Thoracic aorta (tissue), 2 donors: ENCODE data around the gene THBS1. TPM values are rescaled to one million over a fixed set of nuclear protein-coding genes. Genes with fewer than 3 reads are reported as not detected.

Experiments
- ATAC-seq: fragments of 150-250 bp; one replicate; pipeline ENCODE4 v1.8.0; 2017; ENCODE audit warnings: low read depth; ENCODE audit not compliant: insufficient number of reproducible peaks, low FRiP score
- DNase-seq: peaks from one replicate; pipeline ENCODE4 v3.0.0-alpha.2; 2020; ENCODE audit warnings: low spot score
- H3K27ac ChIP-seq, 2 donors: fragments of 200-600 bp; sonication (generic); 1 replicate in 1 of 2; 2 replicates in 1 of 2; pipeline ENCODE4 v1.5.1; 2016; ENCODE audit warnings: mild to moderate bottlenecking in 2 of 2, moderate library complexity in 2 of 2
- H3K27me3 ChIP-seq: fragments of 200-600 bp; sonication (generic); replicated peaks from 2 replicates; pipeline ENCODE4 v1.6.0; 2016; ENCODE audit warnings: mild to moderate bottlenecking; ENCODE audit not compliant: insufficient read depth
- H3K36me3 ChIP-seq: fragments of 200-600 bp; sonication (generic); one replicate; pipeline ENCODE4 v1.5.1; 2016
- H3K4me1 ChIP-seq, 2 donors: fragments of 200-600 bp; sonication (generic); 1 replicate in 1 of 2; 2 replicates in 1 of 2; pipeline versions ENCODE4 v1.5.1 to v1.6.0; 2016; ENCODE audit warnings: low read depth in 2 of 2, mild to moderate bottlenecking in 1 of 2; ENCODE audit not compliant: control insufficient read depth in 1 of 2
- H3K4me3 ChIP-seq: fragments of 200-600 bp; sonication (generic); 2 replicates; pipeline ENCODE4 v1.5.1; 2016; ENCODE audit warnings: mild to moderate bottlenecking
- H3K9me3 ChIP-seq: fragments of 200-600 bp; sonication (generic); 2 replicates; pipeline ENCODE4 v1.5.1; 2016
- total RNA-seq, 2 donors: library from RNA; depleted of rRNA; stranded (reverse); fragments of >200 nt; gene quantifications; one replicate each; pipeline versions ENCODE4 v1.1.0 to v1.2.3, GENCODE V29; 2016
- TF ChIP-seq, protein P1 (sequence below): fragments of 200-600 bp; sonication (generic); IDR thresholded peaks from one replicate; pipeline ENCODE4 v1.5.1; 2019; ENCODE audit warnings: antibody characterized with exemption

The THBS1 gene
- total RNA-seq, 2 donors from 2014 or later = 868 to 1,389 TPM

DNA sequence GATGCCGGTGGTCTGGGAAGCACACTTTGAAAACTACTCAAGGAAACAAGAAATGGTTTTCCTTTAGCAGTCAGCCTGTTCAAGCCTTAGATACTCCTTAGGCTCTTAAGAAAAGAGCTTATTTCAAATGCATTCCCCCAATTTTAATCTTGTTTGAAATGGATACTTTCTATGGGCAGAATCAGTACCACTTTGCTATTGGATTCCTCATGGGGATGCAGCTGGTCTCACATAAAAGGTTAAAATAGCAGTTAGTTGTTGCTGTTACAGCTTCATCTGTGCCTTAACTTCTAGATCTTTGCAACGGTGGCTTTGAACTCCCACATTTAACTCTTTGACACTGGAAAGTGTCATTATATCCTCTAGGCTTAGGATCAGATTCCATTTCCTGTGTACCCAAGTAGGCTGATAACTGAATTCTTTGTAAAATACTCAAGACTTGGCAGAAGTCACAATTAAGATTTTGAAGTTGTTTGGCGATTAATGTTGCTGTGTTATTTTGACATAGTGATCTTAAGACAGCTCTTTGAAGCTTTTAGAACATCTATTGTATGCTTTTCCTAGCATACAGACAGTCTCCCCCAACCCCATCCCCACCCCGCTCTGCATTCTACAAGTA is 2.2 kb downstream of the THBS1 start:
- Histone ChIP-seq H3K4me1 (peaks cover 0 to 24% of the 10 kb centered on the region in 2 donors), H3K27ac (no peak overlapping the region), H3K36me3 (peaks cover 4% of the 10 kb centered on the region)

DNA sequence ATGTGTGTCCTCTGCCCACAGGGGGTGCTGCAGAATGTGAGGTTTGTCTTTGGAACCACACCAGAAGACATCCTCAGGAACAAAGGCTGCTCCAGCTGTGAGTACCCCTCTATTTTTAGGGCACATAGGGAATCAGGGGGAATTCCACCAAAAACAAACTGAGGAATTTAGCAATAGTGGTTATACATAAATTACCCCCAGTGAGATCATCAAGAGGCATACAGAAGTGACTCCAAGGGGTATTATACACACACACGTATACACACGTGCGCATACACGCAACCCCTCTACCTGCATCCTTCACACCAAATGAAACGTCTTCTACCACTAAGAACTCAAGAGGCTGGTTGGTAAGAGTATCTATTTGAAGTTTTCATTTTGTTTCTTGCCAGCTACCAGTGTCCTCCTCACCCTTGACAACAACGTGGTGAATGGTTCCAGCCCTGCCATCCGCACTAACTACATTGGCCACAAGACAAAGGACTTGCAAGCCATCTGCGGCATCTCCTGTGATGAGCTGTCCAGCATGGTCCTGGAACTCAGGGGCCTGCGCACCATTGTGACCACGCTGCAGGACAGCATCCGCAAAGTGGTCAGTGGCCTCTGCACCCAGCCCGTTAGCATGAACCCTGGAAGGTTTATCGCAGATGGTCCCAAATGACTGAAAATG is 2.9 kb downstream of the THBS1 start:
- H3K9me3 ChIP-seq = no peaks in the 10 kb centered on the region
- peaks cover 0 to 24% of the 10 kb centered on the region in 2 donors for H3K4me1 ChIP-seq
- TF ChIP-seq, protein P1, sequence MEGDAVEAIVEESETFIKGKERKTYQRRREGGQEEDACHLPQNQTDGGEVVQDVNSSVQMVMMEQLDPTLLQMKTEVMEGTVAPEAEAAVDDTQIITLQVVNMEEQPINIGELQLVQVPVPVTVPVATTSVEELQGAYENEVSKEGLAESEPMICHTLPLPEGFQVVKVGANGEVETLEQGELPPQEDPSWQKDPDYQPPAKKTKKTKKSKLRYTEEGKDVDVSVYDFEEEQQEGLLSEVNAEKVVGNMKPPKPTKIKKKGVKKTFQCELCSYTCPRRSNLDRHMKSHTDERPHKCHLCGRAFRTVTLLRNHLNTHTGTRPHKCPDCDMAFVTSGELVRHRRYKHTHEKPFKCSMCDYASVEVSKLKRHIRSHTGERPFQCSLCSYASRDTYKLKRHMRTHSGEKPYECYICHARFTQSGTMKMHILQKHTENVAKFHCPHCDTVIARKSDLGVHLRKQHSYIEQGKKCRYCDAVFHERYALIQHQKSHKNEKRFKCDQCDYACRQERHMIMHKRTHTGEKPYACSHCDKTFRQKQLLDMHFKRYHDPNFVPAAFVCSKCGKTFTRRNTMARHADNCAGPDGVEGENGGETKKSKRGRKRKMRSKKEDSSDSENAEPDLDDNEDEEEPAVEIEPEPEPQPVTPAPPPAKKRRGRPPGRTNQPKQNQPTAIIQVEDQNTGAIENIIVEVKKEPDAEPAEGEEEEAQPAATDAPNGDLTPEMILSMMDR = no peak
- DNase-seq (no peak), ATAC-seq (no peak)
- peak overlapping the region; percentile 74 for H3K4me3 ChIP-seq
- H3K27ac ChIP-seq = no peak overlapping the region
- H3K36me3 ChIP-seq = peaks cover 5% of the 10 kb centered on the region
- H3K27me3 ChIP-seq = no peaks in the 10 kb centered on the region

More for the DNA sequence above, 2.2 kb downstream of the THBS1 start:
- DNase-seq (no peak), ATAC-seq (no peak)
- no peaks in the 10 kb centered on the region for H3K9me3 ChIP-seq
- peak overlapping the region; percentile 74 for H3K4me3 ChIP-seq
- TF ChIP-seq, protein P1 = no peak
- H3K27me3 ChIP-seq = no peaks in the 10 kb centered on the region

GRCh38 chr15:39584266-39584659 is 3.4 kb downstream of the THBS1 start:
- H3K36me3 ChIP-seq = peaks cover 8% of the 10 kb centered on the region
- H3K9me3 ChIP-seq = no peaks in the 10 kb centered on the region
- DNase-seq (no peak), ATAC-seq (no peak)
- H3K27me3 ChIP-seq = no peaks in the 10 kb centered on the region
- peaks cover 0 to 20% of the 10 kb centered on the region in 2 donors for H3K4me1 ChIP-seq
- H3K4me3 ChIP-seq = peak overlapping the region; percentile 74
- TF ChIP-seq, protein P1 = no peak
- no peak overlapping the region for H3K27ac ChIP-seq

DNA sequence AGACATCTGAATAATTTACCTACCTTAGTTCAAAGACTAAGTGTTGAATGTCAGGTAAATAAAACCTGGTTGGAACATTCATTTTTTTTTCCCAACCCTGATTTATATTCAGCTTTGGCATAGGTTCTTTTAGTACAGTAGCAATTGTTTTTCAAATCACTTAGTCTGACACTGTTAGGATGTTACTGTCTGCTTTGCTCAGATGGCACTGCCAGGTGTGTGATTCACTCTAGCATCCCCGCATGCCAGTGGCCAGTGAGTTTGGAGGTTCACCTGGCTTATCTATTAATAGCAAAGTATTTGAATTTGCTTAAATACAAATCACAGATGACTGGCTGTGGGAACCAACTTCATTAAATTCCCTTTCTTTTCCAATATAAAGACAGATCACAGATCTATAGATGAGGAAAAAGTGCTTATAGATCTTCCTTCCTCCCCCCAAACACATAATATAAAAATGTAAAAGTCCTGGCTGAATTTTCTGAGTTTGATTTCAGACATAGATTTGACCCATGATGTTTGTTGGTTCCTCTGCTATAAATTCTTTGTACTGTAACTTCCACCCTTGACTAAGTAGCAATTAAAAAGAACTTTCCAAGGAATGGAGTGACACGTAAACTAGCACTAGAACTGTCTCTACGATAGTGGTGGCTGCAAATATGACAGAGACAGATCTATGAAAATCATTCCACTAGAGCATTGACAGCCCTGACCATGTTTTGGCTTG is 3.9 kb downstream of the THBS1 start:
- Histone ChIP-seq H3K27me3 (no peaks in the 10 kb centered on the region), H3K4me3 (no peak overlapping the region), H3K36me3 (peaks cover 13% of the 10 kb centered on the region), H3K27ac (no peak overlapping the region), H3K9me3 (no peaks in the 10 kb centered on the region), H3K4me1 (peaks cover 0 to 14% of the 10 kb centered on the region in 2 donors)
- no peak for ATAC-seq
- DNase-seq = no peak
- TF ChIP-seq, protein P1 = no peak

DNA sequence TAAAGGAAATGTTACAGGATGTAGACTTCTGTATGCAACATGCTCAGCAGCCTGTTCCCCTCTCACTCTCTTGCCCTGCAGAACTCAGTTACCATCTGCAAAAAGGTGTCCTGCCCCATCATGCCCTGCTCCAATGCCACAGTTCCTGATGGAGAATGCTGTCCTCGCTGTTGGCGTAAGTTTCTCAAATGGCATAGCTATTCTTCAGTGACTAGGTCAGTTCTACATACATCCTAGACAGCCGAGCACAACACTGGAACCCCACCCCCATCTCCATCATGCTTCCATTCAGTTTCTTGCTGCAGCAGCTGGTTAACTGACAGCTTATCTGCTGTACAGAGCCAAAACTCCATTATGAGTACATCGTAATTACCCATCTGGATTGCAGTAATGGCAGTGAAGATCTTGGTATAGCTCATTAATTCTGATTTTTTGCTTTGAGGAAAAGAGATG is 4.5 kb downstream of the THBS1 start:
- TF ChIP-seq, protein P1 = no peak
- ATAC-seq (no peak), DNase-seq (no peak)
- no peaks in the 10 kb centered on the region for H3K9me3 ChIP-seq
- H3K36me3 ChIP-seq = peaks cover 14% of the 10 kb centered on the region
- no peak overlapping the region for H3K27ac ChIP-seq
- no peak overlapping the region for H3K4me3 ChIP-seq
- H3K4me1 ChIP-seq = peaks cover 0 to 9% of the 10 kb centered on the region in 2 donors
- no peaks in the 10 kb centered on the region for H3K27me3 ChIP-seq
